HG03196 (cell line): ENCODE measurements around the gene PLXNA3.

ENCODE experiments used
- ATAC-seq: cut with Tn5 transposase; IDR thresholded peaks from one replicate; pipeline ENCODE4 v1.9.1; 2021; ENCODE audit not compliant: unreplicated experiment

The PLXNA3 gene

DNA sequence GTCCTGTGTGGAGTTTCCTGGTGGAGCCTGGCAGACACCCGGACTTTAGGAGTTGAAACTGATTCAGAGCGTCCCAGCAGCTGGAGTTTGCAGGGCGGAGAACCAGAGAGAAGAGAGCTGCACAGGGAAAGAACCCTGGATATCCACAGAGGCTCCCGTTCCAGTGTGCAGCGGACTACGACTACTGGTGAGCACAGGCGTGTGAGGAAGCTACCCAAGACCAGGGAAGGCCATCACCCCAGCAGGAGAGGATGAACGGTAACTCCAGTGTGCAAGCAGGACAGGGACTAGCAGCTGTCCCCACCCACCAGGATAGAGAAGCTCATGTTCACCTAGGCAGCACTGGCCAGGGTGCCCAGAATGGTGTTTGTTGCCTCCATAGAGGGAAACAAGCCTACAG is 18.7 kb downstream of the PLXNA3 start:
- no peak for ATAC-seq

- no peak for ATAC-seq
Measured at GRCh38 chrX:154477891-154478477, 19.9 kb downstream of the PLXNA3 start.

DNA sequence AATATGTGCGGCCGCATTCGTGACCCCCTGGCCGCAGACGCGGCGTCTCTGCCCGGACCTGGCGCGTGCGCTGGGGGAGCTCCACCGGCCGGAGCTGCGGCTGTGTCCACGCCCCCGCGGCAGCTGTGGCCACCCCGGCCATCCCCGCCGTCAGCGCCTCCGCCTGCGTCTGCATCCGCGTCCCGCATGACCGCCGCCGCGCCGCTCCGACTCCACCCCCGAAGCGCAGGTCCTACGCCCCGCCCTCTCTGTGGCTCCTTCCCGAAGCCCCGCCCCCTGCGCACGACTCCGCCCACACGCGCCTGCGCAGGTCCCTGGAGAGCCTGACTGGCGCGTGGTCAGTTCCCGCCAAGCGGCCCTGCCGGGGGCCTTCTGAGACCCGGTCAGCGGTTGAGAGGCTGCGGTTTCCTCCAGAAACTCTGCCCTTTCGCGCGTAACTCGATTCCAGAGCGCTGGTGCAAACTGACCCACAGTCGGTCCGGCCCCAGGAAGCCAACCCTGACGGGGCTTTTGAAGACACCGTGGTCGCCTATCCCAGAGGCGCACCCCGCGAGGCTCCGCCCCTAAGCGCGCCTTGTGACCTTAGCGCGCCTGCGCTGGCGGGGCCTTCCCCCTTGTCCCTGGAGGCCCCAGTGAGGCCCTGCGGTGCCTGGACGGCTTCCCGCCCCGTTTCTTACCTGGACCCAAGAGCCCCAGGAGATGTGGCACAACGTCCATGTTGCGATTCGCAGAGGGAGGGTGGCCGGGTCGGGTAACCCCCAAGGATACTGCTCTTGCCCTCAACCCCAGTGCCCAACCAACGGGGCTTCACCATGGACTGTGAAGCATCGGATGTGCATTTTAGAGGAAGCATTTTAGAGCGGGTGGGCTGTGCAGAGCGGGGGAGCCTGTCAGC is 20.9 kb downstream of the PLXNA3 start, which contains the start of gene LAGE3:
Gene LAGE3 (minus strand): TSS at position 554 of the 895 bp plus-strand sequence. CDS start 366 bp downstream, at position 188.
- ATAC-seq: peak; percentile 85

- ATAC-seq: no peak
Measured at GRCh38 chrX:154481195-154481594, 23.1 kb downstream of the PLXNA3 start.

DNA sequence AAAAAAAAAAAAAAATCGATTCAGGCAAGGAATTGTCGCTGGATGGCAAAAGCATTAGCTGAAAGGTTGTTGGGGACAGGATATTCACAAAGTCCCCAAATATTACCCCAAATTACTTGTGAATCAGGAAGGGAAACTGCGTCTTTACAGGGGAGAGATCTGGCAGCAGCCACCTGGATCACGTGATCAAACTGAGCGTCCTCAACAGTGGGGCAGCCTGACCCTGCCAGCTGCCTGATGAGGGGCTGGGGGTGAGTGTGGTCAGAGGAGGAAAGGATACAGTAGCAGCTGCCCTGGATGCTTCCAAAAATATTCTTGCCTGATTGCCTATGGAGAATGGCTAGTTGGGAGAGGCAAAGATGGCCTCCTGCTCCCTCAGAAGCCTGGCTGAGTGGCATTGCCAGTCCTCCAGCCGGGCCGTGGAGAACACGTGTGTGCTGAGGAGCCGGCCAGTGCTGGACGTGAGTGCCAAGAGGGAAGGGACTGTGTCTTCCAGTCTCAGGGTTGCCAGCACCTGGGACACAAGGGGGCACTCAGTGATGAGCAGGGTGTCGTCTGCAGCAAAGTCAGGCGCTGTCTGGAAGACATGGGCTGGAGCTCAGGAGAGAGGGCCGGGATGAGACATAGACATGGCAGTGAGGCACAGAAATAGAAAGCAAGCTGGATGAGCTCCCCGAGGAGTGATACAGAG is 24.0 kb downstream of the PLXNA3 start:
- no peak for ATAC-seq

DNA sequence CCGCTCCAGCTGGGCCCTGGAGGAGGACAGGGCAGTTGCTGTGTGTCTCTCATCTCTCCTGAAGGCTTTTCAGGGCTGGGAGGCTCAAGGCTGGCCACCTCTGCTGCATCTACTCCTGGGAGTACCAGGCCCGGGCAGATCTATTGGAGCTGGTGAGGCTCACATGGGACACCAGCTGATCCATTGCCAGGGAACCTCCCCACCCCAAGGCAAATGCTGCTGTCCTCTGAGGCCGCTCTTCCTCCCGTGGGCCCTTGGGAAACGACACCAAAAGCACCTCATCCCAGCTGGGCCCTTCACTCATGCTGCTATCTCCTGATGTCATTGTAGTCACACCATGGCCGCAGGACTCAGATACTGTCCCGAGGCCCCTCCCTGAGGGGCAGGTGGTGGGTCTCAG is 24.7 kb downstream of the PLXNA3 start:
- no peak for ATAC-seq

GRCh38 chrX:154483325-154483724 is 25.2 kb downstream of the PLXNA3 start:
- ATAC-seq: no peak

DNA sequence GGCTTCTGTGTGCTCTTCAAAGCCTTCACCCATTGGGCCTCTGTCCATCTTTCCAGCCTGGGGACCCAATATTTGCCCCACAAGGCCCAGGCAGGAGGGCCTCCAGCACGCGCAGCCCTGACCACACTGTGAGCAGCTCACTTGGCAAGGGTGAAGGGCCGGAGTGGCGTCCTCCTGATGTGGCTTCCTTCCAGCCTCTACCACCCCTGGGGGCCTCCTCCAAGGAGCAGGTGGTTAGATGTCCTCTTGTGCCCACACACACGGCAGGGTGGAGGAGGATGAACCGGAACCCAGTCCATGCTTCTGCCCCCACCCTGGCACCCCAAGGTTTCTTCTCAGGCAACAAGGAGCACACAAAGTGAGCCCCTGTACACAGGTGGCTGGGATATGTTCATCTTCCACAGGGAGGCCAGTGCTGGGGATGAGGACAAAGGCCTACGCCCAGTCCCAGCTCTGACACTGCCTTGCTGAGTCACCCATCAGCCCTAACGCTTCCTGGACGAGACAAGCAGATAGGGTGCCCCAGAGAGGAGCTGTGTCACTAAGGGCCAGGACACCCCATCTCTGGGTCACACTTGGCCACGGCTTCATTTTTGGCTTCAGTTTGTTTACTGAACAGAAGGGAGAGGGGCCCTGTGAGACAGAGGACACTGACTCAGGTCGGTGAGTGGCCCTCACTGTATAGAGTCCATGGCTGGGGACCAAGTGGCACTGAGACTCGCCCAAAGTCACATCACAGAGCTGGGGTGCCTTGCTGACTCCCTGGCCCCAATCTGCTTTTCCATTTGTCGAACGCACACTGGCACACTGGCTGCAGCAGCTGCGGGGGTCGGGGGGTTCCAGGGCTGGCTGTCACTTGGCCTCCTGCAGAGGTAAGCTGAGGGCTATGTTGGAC is 26.4 kb downstream of the PLXNA3 start:
- no peak for ATAC-seq

GRCh38 chrX:154485150-154486051 is 27.3 kb downstream of the PLXNA3 start:
- ATAC-seq: no peak

GRCh38 chrX:154486052-154486395 is 27.9 kb downstream of the PLXNA3 start:
- no peak for ATAC-seq

DNA sequence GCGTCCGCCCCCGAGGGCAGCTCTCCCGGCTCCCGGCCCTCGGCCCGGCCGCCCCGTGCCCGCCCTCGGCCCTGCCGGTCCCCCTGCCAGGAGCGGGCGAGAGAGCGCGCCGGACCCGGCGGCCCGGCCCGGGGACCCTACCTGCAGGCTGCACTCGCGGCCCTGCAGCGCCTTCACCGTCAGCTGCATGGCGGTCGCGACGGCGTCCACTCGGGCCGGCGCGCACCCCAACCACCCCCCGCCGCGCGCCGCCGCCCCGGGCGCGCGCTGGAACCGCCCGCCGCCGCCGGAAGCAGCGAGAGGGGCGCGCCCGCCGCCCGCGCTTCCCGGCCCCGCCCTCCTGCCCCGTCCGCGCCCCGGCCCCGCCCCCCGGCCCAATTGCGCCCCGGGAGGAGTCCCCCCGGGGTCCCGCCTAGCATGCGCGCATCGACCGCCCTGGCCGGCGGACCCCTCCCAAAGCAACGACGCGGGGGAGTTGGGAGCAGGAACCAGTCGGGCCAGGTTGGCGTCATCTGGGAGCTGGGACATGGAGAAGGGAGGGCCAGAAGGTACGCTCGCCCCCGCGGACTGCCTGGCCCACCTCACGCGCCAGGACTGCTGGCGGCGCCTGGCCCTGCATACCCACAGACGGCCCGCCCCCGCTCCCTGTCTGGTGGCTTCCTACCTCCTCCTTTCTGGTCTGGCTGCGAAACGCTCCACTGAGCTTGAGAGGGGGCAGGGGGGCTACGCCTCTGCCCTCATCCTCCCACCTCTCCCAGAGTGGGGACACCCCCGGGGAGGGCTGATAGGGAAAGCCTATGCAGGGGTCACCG is 28.5 kb downstream of the PLXNA3 start, which contains the start of gene UBL4A:
Gene UBL4A (minus strand): TSS at position 220 of the 812 bp plus-strand sequence. CDS start 31 bp downstream, at position 189.
- no peak for ATAC-seq

DNA sequence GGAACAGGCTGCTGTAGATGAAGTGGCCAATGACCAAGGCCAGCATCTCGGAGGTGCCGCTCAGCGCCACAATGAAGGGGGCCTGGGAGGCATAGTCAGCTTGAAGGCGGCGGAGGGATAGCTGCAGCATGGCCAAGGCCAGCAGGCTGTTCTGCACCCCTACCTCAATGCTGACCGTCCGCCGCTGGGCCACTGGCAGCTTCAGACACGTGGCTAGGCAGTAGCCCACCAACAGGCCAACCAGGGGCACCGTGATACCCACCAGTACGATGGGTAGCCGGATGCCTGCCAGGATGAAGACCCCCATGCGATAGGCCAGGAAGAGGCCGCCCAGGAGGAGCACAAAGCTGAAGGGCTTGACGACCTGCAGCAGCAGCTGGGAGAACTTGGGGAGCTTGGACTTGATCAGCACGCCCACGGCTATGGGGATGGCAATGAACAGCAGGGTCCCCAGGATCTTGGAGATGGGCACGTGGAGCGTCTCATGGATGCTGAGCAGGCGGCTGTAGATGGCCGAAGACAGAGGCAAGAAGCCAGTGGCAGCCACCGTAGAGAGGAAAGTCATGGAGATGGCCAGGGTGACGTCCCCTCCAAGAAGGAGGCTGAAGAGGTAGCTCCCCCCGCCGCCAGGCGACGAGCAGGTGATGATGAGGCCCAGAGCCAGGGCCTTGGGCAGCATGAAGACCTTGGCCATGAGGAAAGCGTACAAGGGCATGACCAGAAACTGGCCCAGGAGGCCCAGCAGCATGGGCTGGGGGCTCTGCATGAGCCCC is 29.6 kb downstream of the PLXNA3 start:
- ATAC-seq: no peak

- ATAC-seq: no peak
Measured at GRCh38 chrX:154488336-154489075, 30.4 kb downstream of the PLXNA3 start.

- no peak for ATAC-seq
Measured at GRCh38 chrX:154489182-154489581, 31.1 kb downstream of the PLXNA3 start.

DNA sequence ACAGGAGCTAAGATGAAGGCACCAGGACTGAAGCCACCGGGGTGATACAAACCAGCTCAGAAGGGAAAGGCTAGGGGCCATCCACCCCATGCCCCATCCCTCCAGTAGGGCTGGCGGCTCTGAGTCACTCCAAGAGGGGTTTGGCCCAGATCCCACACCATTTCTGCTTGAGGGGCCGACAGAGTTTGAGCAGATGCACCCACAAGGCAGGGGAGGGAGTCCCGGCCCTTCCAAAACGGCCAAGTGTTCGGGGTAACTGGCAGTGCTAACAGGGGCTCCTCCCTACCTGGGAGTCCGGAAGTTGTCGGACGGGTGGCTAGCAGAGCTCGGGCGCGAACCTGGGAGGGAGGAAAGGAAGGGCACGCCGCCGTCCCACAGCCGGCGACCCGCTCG is 31.9 kb downstream of the PLXNA3 start:
- peak; percentile 19 for ATAC-seq

GRCh38 chrX:154490414-154491083 is 32.5 kb downstream of the PLXNA3 start, which contains the start of gene SLC10A3:
Gene SLC10A3 (minus strand): TSS chrX:154490629. CDS start chrX:154488940, 1,689 bp downstream.
- ATAC-seq: peak; percentile 73

DNA sequence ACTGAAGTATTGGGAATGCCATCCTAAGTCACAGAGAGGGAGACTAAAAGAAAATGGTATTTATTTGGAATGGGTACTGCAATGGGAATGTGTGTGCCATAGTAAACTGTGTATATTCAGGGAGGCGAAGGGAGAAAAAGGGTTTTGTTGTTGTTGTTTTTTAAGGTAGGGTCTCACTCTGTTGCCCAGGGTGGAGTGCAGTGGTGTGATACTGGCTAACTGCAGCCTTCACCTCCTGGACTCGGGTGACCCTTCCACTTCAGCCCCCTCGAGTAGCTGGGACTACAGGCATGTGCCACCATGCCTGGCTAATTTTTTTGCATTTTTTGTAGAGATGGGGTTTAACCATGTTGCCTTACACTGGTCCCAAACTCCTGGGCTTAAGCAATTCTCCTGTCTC is 36.6 kb downstream of the PLXNA3 start:
- no peak for ATAC-seq
